ENCODE results near the gene PALD1. TPM values are rescaled to one million over a fixed set of nuclear protein-coding genes. Genes with fewer than 3 reads are reported as not detected.

Gene PALD1
- total RNA-seq, 1 donor from 2014 or later, result 9.6 TPM

- peak overlapping the region; percentile 60 for H3K4me3 ChIP-seq
- peaks cover 35% of the 10 kb centered on the region for H3K27me3 Mint-ChIP-seq (ENCODE audit: insufficient read depth, low read depth)
- H3K4me3 Mint-ChIP-seq, result peak overlapping the region; percentile 81
- H3K36me3 Mint-ChIP-seq, result no peaks in the 10 kb centered on the region
- no peaks in the 10 kb centered on the region for H3K9me3 Mint-ChIP-seq
- H3K36me3 ChIP-seq, result no peaks in the 10 kb centered on the region
- H3K79me2 ChIP-seq (ENCODE audit: low read depth), result no peaks in the 10 kb centered on the region
- H3K9ac ChIP-seq, result no peak overlapping the region
- no peak overlapping the region for H3K27ac Mint-ChIP-seq
- H3K4me1 ChIP-seq, result peaks cover 26% of the 10 kb centered on the region
- DNase-seq (ENCODE audit: low spot score), result peak; percentile 42
- H3K27ac ChIP-seq, result no peak overlapping the region
- H3F3A ChIP-seq (ENCODE audit: low read depth), result peaks cover 36% of the 10 kb centered on the region
- TF ChIP-seq EZH2 (IDR thresholded peaks at IDR 0.05), result no peak
- no peak for TF ChIP-seq CTCF (IDR thresholded peaks at IDR 0.05)
- peaks cover 68% of the 10 kb centered on the region for H3K27me3 ChIP-seq
- H3K9me3 ChIP-seq (ENCODE audit: low read depth), result no peaks in the 10 kb centered on the region
- peaks cover 25% of the 10 kb centered on the region for H4K20me1 ChIP-seq (ENCODE audit: low read depth)
- H3K4me2 ChIP-seq, result peak overlapping the region; percentile 95
- no peak overlapping the region for H2AFZ ChIP-seq (replicated peaks)
- peaks cover 34% of the 10 kb centered on the region for H3K4me1 Mint-ChIP-seq
Observed at GRCh38 chr10:70459061-70459773, 19.4 kb upstream of the PALD1 start.

GRCh38 chr10:70459774-70460490 lies 18.6 kb upstream of the PALD1 start:
- H3K4me2 ChIP-seq, result peak overlapping the region; percentile 95
- H3F3A ChIP-seq (ENCODE audit: low read depth), result peaks cover 33% of the 10 kb centered on the region
- no peaks in the 10 kb centered on the region for H3K9me3 ChIP-seq (ENCODE audit: low read depth)
- peak overlapping the region; percentile 60 for H3K4me3 ChIP-seq
- H3K27ac ChIP-seq, result no peak overlapping the region
- H3K79me2 ChIP-seq (ENCODE audit: low read depth), result no peaks in the 10 kb centered on the region
- peaks cover 25% of the 10 kb centered on the region for H4K20me1 ChIP-seq (ENCODE audit: low read depth)
- H3K36me3 Mint-ChIP-seq, result no peaks in the 10 kb centered on the region
- peaks cover 26% of the 10 kb centered on the region for H3K4me1 ChIP-seq
- DNase-seq (ENCODE audit: low spot score), result peak; percentile 76
- peak overlapping the region; percentile 42 for H2AFZ ChIP-seq (replicated peaks)
- no peaks in the 10 kb centered on the region for H3K36me3 ChIP-seq
- H3K9me3 Mint-ChIP-seq, result no peaks in the 10 kb centered on the region
- H3K27ac Mint-ChIP-seq, result peak overlapping the region; percentile 18
- peak overlapping the region; percentile 81 for H3K4me3 Mint-ChIP-seq
- peaks cover 34% of the 10 kb centered on the region for H3K4me1 Mint-ChIP-seq
- peaks cover 35% of the 10 kb centered on the region for H3K27me3 Mint-ChIP-seq (ENCODE audit: insufficient read depth, low read depth)
- TF ChIP-seq EZH2phosphoT487 (IDR thresholded peaks at IDR 0.05) (no peak), CTCF (IDR thresholded peaks at IDR 0.05) (no peak), EZH2 (IDR thresholded peaks at IDR 0.05) (no peak)
- no peak overlapping the region for H3K9ac ChIP-seq
- H3K27me3 ChIP-seq, result peaks cover 61% of the 10 kb centered on the region

GRCh38 chr10:70461397-70462348 lies 16.9 kb upstream of the PALD1 start:
- Histone ChIP-seq H3K79me2 (ENCODE audit: low read depth) (no peaks in the 10 kb centered on the region), H3K4me3 (no peak overlapping the region), H3K4me1 (peaks cover 22% of the 10 kb centered on the region), H3K4me2 (no peak overlapping the region), H4K20me1 (ENCODE audit: low read depth) (peaks cover 17% of the 10 kb centered on the region), H3K9ac (no peak overlapping the region), H3K27me3 (peaks cover 44% of the 10 kb centered on the region), H3F3A (ENCODE audit: low read depth) (peaks cover 27% of the 10 kb centered on the region), H3K27ac (no peak overlapping the region), H3K9me3 (ENCODE audit: low read depth) (no peaks in the 10 kb centered on the region), H2AFZ (replicated peaks) (no peak overlapping the region), H3K36me3 (no peaks in the 10 kb centered on the region)
- DNase-seq (ENCODE audit: low spot score), result peak; percentile 77
- H3K9me3 Mint-ChIP-seq, result no peaks in the 10 kb centered on the region
- H3K4me3 Mint-ChIP-seq, result no peak overlapping the region
- H3K27me3 Mint-ChIP-seq (ENCODE audit: insufficient read depth, low read depth), result peaks cover 29% of the 10 kb centered on the region
- H3K27ac Mint-ChIP-seq, result no peak overlapping the region
- H3K36me3 Mint-ChIP-seq, result no peaks in the 10 kb centered on the region
- peak; percentile 85 for TF ChIP-seq CTCF (IDR thresholded peaks at IDR 0.05)
- TF ChIP-seq EZH2 (IDR thresholded peaks at IDR 0.05), result no peak
- TF ChIP-seq EZH2phosphoT487 (IDR thresholded peaks at IDR 0.05), result no peak
- peaks cover 32% of the 10 kb centered on the region for H3K4me1 Mint-ChIP-seq

All from neural progenitor cell (in vitro differentiated cells).